ENCODE data around the gene PRKCQ.
A peak's percentile ranks its signal among the peaks of the same experiment; 100 is the strongest.
"Not testable (repeated sequence)": the region's sequence is repeated elsewhere in the genome, so short reads cannot be mapped to it uniquely, and the experiment has no call there.

PRKCQ gene

DNA sequence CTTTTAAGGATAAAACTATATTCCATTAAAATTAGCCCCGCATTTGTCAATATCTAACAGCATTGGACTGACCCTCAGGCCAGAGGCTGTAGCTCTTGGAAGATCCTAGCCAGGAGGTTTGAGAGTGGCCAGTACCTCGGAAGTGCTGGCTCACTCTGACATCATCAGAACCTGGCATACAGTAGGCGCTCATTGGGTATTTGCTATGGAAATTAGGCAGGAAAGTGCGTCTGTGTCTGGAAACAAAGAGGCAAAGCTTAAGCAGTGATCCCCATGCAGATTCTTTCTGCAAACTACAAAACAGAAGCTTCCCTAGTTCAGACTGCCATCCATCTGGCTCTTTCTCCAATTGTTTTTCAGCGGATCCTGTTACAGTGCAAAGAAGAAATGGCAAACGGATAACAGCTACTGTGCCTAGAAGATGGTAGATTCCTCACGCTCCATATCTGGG is 1.7 kb upstream of the PRKCQ start:
- DNase-seq (ENCODE audit: low spot score), result no peak
- Histone ChIP-seq H3K27ac (no peak overlapping the region), H3K4me3 (no peak overlapping the region)
- TF ChIP-seq, protein P1, sequence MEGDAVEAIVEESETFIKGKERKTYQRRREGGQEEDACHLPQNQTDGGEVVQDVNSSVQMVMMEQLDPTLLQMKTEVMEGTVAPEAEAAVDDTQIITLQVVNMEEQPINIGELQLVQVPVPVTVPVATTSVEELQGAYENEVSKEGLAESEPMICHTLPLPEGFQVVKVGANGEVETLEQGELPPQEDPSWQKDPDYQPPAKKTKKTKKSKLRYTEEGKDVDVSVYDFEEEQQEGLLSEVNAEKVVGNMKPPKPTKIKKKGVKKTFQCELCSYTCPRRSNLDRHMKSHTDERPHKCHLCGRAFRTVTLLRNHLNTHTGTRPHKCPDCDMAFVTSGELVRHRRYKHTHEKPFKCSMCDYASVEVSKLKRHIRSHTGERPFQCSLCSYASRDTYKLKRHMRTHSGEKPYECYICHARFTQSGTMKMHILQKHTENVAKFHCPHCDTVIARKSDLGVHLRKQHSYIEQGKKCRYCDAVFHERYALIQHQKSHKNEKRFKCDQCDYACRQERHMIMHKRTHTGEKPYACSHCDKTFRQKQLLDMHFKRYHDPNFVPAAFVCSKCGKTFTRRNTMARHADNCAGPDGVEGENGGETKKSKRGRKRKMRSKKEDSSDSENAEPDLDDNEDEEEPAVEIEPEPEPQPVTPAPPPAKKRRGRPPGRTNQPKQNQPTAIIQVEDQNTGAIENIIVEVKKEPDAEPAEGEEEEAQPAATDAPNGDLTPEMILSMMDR (IDR thresholded peaks at IDR 0.05), result no peak

DNA sequence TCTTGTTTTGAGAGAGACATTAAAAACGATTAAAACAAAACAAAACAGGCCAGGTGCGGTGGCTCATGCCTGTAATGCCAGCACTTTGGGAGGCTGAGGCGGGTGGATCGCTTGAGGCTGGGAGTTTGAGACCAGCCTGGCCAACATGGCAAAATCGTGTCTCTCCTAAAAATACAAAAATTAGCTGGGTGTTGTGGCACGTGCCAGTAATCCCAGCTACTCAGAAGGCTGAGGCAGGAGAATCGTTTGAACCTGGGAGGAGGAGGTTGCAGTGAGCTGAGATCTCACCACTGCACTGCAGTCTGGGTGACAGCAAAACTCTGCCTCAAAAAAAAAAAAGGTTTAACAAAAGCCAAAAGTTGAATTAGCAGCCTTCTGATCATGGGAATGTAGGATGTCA is 1.1 kb upstream of the PRKCQ start:
- not testable (repeated sequence) for H3K4me3 ChIP-seq; H3K27ac ChIP-seq; DNase-seq (ENCODE audit: low spot score)

DNA sequence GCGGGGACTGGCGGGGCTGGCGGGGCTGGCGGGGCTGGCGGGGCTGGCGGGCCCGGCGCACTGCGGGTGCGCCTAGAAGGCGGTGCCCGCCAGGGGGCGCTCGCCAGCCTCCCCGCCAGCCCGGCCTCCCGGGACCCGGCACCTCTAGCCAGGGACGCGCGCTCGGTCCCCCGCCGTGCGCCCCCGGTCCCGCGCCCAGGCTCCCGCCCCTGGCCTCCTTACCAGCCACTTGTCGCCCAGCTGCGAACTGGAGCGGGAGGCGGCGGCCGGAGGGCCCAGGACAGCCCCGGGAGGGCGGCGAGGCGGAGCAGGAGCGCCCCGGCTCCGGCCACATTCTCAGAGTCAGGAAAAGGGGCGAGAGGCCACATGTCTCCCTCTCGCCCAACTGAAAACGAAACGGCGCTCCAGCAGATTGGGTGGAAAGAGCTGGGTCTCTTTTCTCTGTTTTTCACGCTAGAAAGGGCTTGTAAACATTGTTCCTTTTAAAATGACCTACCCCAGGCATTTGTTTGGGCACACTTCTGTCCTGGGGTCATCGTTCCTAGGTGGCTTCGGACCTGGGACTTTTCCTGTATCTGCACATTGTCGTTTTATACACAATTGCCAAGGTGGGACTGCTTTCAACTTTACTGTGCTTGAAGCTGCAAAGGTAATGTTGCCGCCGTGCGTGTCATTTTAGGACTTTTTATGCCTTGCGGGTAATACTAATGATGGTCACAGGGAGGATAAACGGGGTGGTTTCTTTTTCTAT is 378 bp upstream of the PRKCQ start:
- Histone ChIP-seq H3K4me3 (peak overlapping the region; percentile 70), H3K27ac (no peak overlapping the region)
- TF ChIP-seq, protein P1 (IDR thresholded peaks at IDR 0.05), result no peak
- DNase-seq (ENCODE audit: low spot score), result no peak

DNA sequence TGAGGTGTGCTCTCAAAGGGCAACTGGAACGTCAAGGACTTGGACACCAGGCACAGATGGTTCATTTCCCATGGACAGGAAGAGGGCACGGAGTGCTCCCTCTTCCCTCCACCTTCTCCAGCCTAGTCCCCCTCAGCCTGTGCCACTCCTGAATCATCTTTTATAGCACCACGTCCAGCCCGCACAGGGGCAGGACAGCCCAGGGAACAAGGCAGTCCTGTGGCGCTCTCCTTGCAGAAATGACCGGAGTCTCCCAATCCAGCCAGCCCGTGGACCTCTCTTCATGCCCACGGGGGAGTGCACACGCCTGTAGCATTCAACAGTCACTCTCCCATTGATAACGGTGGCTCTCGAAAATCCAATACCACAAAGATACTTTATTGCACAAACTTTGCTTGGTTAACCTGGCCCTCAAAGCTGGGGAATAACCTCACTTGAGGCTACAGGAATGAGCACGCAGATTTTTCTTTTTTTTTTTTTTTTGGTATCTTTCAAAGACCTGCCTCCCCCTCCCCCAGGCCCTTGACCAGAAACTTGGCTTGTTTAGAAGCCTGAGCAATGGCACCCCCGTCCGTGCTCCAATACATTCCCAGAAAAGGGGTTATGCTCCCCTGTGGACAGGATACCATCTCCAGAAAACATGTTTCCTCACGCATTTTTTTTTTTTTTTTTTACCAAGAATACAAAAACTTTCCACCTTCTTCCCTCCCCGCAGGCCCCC is 733 bp downstream of the PRKCQ start:
- Histone ChIP-seq H3K27ac (no peak overlapping the region), H3K4me3 (peak overlapping the region; percentile 70)
- TF ChIP-seq, protein P1 (IDR thresholded peaks at IDR 0.05), result no peak
- DNase-seq (ENCODE audit: low spot score), result no peak

DNA sequence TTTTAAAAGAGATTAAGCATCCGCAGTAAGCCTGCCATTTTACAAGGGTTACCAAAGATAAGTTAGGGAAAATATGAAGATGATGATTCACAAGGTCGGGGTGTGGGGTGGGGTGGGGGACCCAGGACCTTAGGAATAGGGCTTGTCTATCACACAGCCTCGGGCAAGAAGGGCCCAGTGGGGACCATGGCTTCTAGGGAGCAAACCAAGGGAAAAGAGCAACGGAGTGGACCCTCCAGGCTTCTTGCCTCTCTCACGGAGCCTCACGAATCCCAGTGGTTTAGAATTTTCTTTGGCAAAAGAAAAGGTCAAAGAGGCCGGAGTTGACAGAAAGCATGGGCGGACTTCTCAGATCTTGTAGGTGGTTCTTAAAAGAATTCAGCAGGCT is 1.3 kb downstream of the PRKCQ start:
- no peak overlapping the region for H3K27ac ChIP-seq
- no peak overlapping the region for H3K4me3 ChIP-seq
- TF ChIP-seq, protein P1 (IDR thresholded peaks at IDR 0.05), result no peak
- DNase-seq (ENCODE audit: low spot score), result no peak

DNA sequence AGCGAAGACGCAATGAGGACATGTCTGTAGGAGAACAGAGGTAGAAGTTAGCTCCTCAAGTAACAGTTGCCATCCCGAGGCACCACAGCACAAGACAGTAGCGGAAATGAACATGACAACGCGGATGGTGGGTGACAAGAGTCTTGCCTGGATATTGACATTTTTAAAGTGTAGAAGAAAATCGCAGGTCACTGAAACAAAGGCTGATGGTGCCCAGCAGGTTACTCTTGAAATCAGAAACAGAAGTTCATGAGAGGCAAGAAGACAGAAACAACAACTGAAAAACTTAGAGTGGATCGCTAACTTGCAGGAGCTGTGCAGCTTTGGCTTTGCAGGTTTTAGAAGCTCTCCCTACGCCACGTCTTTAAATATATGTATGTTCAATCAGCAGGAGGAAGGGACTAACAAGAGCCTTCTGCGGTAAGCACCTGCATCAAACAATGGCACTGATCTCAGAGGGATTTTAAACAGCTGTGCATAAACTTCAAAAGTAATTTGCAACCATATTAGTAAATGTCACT is 1.8 kb downstream of the PRKCQ start:
- TF ChIP-seq, protein P1 (IDR thresholded peaks at IDR 0.05), result no peak
- H3K4me3 ChIP-seq, result no peak overlapping the region
- DNase-seq (ENCODE audit: low spot score), result no peak
- no peak overlapping the region for H3K27ac ChIP-seq

DNA sequence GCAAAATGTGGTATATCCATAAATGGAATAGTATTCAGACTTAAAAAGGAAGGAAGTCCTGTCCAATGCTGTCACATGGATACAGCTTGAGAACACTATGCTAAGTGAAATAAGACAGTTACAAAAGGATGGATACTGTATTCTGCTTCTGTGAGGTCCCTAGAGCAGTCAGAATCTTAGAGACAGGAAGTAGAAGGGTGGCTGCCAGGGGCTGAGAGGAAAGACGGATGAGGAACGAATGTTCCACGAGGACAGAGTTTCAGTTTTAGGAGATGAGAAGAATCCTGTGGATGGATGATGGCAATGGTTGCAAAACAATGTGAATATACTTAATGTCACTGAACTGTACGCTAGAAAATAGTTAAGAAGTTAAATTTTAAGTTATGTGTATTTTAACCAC is 3.8 kb downstream of the PRKCQ start:
- DNase-seq (ENCODE audit: low spot score), result no peak
- H3K4me3 ChIP-seq, result no peak overlapping the region
- TF ChIP-seq, protein P1 (IDR thresholded peaks at IDR 0.05), result no peak
- no peak overlapping the region for H3K27ac ChIP-seq

Measured in coronary artery (tissue), 2 donors.